Measurements from ENCODE around the gene GCN1. TPM values are rescaled to one million over a fixed set of nuclear protein-coding genes. Genes with fewer than 3 reads are reported as not detected.
A peak's percentile ranks its signal among the peaks of the same experiment; 100 is the strongest.

The GCN1 gene
- total and polyA plus RNA-seq, 2 donors from 2014 or later, result 12.2 to 77.6 TPM

DNA sequence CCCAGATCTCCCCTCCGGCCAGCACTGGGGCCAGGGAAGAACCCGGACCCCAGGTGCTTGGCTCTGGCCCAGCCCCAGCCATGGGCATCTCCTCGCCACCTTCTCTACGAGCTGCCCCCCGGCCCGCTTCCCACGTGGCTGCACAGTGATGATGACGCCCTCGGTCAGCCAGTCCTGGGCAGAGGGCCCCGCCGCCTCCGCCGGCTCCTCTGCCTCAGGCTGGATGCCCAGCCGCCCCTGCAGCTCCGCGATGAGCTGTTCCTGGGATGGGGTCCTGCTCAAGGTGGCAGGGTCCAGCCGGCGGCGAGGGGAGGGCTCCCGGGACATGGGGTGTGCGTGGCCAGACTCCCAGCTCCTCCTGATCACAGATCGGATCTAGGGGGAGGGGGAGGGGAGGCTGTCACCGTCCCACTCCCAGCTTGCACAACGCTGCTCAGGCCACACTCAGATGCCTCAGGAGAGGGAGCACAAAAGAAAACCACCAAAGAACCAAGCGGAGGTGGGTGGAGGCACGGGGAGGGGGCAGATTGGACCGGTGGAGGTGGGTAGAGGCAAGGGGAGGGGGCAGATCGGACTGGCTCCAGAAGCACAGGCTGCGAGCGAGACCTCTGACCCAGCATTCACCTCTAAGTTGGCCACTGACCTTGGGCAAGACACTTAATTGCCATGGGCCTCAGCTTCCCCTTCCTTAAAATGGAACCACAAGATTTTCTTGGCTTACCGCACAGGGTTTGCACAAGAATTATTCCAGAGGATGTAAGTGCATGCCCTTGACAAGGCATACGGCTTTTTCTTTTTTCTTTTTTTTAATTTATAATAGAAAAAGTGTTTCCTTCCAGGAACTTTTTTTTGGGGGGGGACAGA is 22.5 kb upstream of the GCN1 start:
- Histone ChIP-seq H3K4me3 (ENCODE audit: low read length in 3 of 3) (no peak overlapping the region), H3K36me3 (ENCODE audit: control insufficient read depth in 2 of 3, insufficient read depth in 3 of 3, low read length in 3 of 3) (peaks cover 3 to 52% (median 41%) of the 10 kb centered on the region in 3 donors), H3K27ac (ENCODE audit: low read depth in 2 of 2, low read length in 2 of 2) (no peak overlapping the region), H3K27me3 (ENCODE audit: control insufficient read depth, insufficient read depth, low read length) (no peaks in the 10 kb centered on the region), H3K9ac (ENCODE audit: low read length in 3 of 3) (no peak overlapping the region), H3K9me3 (ENCODE audit: control insufficient read depth in 2 of 3, insufficient read depth in 1 of 3, low read length in 3 of 3) (no peaks in the 10 kb centered on the region), H3K4me1 (ENCODE audit: control insufficient read depth in 2 of 3, insufficient read depth in 2 of 3, low read depth in 1 of 3, low read length in 3 of 3) (no peaks in the 10 kb centered on the region)
- FAIRE-seq (no peak), DNase-seq (peak in 1 of 5 donors; percentile 75)
- intact Hi-C loops (cut with DNase I), result no loop called here
- TF ChIP-seq, protein P1, sequence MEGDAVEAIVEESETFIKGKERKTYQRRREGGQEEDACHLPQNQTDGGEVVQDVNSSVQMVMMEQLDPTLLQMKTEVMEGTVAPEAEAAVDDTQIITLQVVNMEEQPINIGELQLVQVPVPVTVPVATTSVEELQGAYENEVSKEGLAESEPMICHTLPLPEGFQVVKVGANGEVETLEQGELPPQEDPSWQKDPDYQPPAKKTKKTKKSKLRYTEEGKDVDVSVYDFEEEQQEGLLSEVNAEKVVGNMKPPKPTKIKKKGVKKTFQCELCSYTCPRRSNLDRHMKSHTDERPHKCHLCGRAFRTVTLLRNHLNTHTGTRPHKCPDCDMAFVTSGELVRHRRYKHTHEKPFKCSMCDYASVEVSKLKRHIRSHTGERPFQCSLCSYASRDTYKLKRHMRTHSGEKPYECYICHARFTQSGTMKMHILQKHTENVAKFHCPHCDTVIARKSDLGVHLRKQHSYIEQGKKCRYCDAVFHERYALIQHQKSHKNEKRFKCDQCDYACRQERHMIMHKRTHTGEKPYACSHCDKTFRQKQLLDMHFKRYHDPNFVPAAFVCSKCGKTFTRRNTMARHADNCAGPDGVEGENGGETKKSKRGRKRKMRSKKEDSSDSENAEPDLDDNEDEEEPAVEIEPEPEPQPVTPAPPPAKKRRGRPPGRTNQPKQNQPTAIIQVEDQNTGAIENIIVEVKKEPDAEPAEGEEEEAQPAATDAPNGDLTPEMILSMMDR (IDR thresholded peaks at IDR 0.05; ENCODE audit: borderline replicate concordance, extremely low read depth, insufficient read depth), result no peak

DNA sequence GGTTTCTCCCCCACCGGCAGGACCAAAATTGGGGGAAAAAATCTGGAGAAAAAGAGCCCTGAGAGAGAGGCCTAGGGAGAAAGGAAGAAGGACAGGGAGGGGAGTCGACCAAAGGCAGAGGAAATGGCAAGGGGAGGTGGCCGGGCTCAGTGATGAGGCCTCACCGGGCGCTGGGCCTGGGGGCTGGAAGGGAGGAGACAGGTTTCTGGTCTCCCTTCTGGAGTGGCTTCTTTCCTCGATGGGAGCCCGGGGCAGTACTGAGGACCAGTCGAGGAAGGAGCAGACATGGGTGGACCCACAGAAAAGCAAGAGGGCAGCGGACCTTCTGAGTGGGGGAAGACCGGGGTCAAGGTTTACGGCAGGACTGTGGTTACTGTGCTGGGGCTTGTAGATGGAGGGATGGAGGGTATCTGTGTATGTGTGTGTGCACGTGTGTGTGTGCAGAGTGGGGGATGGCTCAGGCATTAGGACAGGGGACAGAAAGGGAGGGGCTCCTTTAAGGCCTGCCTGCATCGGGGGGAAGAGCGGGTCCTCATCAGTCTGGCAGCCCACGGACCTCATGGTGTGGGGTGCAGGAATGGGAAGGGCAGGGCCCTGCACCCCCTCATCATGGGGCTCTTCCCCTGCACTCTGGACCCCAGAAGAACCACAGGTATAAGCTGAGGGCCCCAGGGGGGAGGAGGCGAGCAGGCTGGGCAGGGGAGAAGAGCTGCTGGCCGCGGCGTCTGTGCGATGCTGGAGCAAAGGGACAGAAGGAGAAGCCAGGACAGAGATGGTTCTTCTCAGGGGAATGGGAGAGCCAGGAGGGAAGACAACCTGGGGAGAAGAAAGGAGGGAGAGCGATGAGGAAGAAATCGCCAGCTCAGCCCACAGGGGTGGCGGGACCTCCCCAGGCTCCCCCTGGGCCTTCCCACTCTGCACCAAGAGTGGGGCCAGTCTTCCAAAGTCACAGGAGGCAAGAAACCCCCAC is 21.5 kb upstream of the GCN1 start:
- no peak overlapping the region for H3K27ac ChIP-seq (ENCODE audit: low read depth in 2 of 2, low read length in 2 of 2)
- peaks cover 3 to 50% (median 32%) of the 10 kb centered on the region in 3 donors for H3K36me3 ChIP-seq (ENCODE audit: control insufficient read depth in 2 of 3, insufficient read depth in 3 of 3, low read length in 3 of 3)
- TF ChIP-seq, protein P1 (IDR thresholded peaks at IDR 0.05; ENCODE audit: borderline replicate concordance, extremely low read depth, insufficient read depth), result no peak
- H3K9me3 ChIP-seq (ENCODE audit: control insufficient read depth in 2 of 3, insufficient read depth in 1 of 3, low read length in 3 of 3), result no peaks in the 10 kb centered on the region
- H3K9ac ChIP-seq (ENCODE audit: low read length in 3 of 3), result no peak overlapping the region
- H3K4me3 ChIP-seq (ENCODE audit: low read length in 3 of 3), result no peak overlapping the region
- H3K27me3 ChIP-seq (ENCODE audit: control insufficient read depth, insufficient read depth, low read length), result no peaks in the 10 kb centered on the region
- FAIRE-seq, result no peak
- peak in 2 of 5 donors; percentile 24 to 49 for DNase-seq
- no peaks in the 10 kb centered on the region for H3K4me1 ChIP-seq (ENCODE audit: control insufficient read depth in 2 of 3, insufficient read depth in 2 of 3, low read depth in 1 of 3, low read length in 3 of 3)
- intact Hi-C loops (cut with DNase I), result no loop called here

DNA sequence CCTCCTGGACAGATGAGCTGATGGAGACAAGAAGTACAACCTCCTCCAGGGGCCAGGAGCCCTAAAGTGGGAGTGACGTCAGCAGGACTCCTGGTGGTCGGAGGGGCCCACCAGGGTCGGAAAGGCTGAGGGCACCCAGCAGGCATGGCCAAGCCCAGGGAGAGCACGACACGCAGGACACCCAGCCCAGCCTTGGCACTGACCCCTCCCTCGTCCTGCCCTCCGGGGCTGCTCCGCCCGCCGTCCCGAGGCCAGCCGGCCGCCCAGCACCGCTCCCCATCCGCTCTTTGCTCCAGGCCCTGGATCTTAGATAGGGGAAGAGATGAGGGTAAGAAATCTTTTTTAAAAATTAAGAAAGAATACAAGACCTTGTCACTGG is 20.8 kb upstream of the GCN1 start:
- peaks cover 3 to 50% (median 27%) of the 10 kb centered on the region in 3 donors for H3K36me3 ChIP-seq (ENCODE audit: control insufficient read depth in 2 of 3, insufficient read depth in 3 of 3, low read length in 3 of 3)
- H3K4me1 ChIP-seq (ENCODE audit: control insufficient read depth in 2 of 3, insufficient read depth in 2 of 3, low read depth in 1 of 3, low read length in 3 of 3), result no peaks in the 10 kb centered on the region
- TF ChIP-seq, protein P1 (IDR thresholded peaks at IDR 0.05; ENCODE audit: borderline replicate concordance, extremely low read depth, insufficient read depth), result no peak
- H3K27me3 ChIP-seq (ENCODE audit: control insufficient read depth, insufficient read depth, low read length), result no peaks in the 10 kb centered on the region
- no peak overlapping the region for H3K27ac ChIP-seq (ENCODE audit: low read depth in 2 of 2, low read length in 2 of 2)
- intact Hi-C loops (cut with DNase I), result no loop called here
- FAIRE-seq, result no peak
- H3K4me3 ChIP-seq (ENCODE audit: low read length in 3 of 3), result no peak overlapping the region
- no peaks in the 10 kb centered on the region for H3K9me3 ChIP-seq (ENCODE audit: control insufficient read depth in 2 of 3, insufficient read depth in 1 of 3, low read length in 3 of 3)
- no peak overlapping the region for H3K9ac ChIP-seq (ENCODE audit: low read length in 3 of 3)
- no peak for DNase-seq
